HG03469 (cell line): Measurements from ENCODE around the gene VEZT.
A peak's percentile ranks its signal among the peaks of the same experiment; 100 is the strongest.

Source experiments
- ATAC-seq: cut with Tn5 transposase; IDR thresholded peaks from one replicate; pipeline ENCODE4 v1.9.1; 2021; ENCODE audit warnings: mild to moderate bottlenecking, moderate library complexity, moderate number of reproducible peaks; ENCODE audit not compliant: unreplicated experiment

The VEZT gene

DNA sequence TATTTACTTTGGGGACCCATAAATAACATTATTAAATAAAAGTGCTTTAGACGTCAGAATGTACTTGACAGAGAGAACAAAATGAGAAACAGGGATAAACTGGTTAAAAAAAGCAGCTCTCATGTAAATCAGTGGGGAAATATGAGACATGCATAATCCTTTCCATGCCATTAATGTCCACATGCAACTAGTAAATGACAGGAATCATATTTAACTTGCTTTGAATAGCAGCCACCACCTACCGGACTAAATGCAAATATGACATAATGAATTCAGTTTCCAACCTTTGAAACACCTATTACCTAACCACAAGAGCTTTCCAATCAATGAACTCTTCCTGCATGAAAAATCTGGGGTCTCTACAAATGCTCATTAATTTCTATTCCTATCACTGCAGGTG is 20.0 kb upstream of the VEZT start:
- no peak for ATAC-seq

DNA sequence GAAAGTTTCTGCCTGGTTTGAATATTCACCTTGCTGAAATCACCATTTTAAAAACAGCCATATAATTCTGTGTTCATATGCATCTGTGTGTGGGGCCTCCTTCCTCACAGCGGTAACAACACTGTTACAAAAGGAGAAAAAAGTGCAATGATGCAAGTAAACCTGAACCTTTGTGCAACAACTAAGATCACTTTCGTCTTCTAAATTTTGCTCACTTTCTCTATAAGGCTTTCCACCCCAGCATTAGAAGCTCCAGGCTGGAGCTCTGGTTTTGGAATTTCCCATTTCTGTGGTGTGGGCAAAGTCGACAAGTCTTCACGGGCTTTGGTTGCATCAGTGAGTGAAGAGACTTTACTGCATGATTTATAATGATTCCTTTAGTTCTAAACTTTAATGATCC is 18.7 kb upstream of the VEZT start:
- ATAC-seq, result peak; percentile 35

DNA sequence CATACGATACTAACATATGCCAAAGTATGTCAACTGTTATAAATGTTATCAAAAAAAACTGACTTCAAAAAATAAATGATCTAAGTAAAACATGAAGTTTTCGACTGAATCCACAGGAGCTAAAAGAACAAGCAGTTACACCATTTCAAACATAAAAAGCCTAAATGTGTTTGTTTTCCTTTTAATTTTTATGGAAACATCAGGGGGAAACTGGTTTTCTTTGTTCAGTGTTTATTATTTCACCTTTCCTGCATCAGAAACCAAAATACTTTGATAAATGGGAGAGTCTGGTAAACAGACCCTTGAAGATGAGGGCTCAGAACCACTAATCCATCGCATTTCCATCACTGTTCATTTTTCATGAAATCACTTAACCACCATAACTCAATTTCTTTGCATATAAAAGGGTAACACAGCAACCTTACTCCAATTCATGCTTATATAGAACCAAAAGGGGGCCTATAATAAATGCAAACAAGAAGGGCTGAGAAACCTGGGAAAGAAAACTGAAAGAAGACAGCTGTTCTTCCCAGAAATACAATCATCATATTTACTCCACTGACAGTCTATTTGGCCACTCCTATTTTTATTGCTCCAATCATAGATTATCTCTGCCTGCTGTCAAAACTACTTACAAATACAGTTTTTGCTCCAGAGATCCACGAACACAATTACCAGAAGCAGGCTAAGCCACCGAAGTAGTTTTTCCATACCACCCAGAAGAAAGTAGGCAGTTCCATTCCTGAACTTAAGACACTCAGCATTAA is 17.3 kb upstream of the VEZT start:
- ATAC-seq, result no peak

DNA sequence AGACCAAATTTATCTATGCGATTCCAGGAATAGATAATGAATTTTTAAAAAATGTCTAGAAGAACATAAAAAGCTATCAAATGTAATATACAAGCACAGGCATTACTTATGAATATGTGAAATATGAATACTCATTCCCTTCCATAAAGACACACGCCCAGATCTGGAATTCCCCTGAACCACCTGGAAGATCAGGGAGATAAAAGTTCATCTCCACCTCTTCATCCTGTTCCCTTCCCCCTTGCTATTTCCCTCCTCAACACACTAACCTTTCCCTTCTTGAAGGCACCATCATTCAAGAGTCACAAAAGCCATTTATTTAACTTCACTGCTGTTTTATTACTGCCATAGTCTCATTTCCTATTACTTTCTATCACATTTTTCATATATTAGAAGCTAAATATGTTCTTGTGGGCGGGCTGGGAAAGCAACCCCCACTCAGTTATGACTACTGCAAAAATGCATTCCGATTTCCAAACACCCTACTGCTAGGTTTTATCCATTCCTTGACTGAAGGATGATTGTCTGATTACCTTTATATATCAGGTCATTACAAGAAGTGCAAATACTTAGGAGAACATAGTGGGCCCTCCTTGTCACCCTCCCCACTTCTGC is 16.4 kb upstream of the VEZT start:
- no peak for ATAC-seq

- no peak for ATAC-seq
These were observed 14.7 kb upstream of the VEZT start for GRCh38 chr12:95202691-95203486.

DNA sequence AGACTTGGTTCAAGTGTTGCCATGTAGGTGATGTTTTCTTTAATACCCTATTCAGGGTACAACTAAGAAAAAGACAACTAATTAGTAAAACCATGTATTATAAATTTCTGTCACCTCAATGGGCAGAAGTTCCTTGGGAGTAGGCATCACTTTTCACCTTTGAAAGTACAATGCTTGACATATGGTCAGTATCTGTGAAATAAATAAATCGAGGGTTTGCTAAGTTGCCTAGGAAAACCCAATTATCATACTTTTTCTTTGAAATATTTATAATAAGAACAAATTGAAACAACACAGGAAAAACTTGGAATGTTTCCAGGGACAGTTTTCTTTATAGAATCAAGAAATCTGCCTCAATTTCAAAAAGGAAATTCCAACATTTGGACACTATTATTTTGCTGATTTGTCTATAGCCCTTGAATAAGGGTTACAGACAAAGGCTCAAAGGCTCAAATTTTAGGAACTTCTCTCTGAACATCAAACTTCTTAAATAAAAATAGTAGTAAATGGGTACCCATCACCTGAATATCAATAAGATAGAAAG is 14.0 kb upstream of the VEZT start:
- no peak for ATAC-seq

DNA sequence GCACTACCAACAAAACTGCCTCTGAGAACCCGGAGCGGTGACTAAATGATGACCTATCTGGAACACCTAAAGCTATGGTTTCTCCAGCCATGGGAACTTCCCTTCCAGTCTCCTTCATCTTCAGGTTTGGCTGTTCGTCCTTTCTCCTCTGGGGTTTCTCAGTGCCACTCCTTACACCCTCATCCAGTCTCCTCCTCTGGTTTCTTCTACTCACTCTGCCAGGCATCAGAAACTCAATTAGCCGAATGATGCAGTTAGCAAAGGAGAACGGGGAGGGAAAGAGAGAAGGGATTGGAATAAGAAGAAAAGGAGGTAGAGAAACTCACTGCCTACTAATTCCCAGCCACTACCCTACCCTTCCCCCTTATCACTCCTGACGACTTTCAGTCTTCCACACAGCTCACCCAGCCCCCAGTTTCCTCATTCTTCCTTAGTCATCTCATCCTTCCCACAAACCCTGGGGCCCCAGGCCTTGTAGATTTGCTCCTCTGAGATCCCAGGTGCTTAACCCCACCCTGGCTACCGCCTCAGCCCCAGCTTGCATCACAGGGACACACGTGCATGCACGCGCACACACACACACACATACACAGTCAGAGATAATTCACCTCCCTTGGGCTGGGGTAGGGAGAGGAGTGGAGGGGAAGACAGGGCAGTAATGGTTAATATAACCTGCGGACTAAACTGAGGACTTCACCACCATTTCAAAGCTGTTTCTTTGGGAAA is 13.3 kb upstream of the VEZT start:
- no peak for ATAC-seq

GRCh38 chr12:95205016-95205624 is 12.5 kb upstream of the VEZT start:
- no peak for ATAC-seq

DNA sequence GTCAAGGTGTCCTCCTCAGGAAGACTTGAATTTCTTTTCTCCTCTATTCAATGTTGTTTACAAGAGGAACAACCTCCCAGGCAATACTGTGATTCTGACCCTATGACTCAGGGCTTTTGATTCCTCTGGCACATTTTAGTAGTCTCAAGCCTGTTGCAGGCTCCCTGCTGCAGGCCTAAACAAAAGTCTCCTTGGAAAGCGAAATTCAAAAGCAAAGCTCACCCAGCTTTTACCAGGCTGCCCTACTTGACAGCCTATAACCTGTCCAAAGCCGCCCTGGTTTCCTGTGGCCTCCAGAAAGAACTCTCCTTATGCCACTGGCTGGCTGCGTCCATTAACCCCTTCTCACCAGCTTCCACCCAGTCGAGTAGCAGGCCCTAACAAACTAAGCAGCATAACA is 11.9 kb upstream of the VEZT start:
- ATAC-seq, result no peak

GRCh38 chr12:95206916-95207315 is 10.7 kb upstream of the VEZT start:
- no peak for ATAC-seq

DNA sequence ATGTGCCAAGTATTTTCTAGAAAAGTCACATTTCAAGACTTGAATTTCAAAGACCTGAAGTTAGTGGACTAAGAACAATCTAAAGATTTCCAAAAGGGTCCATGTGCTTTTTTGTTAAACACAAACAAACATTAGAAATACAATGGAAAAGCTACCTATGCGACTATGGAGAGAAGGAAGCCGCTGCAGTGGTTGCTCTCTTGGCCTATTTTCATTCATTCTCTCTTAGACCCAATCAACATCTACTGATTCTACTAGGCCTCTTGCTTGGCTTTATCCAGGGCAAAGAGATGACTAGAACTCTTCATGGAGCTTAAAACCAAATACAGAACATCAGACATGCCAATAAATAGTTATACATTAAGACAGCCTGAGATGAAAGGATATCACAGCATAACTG is 10.2 kb upstream of the VEZT start:
- ATAC-seq, result no peak

- ATAC-seq, result no peak
These were observed 8.9 kb upstream of the VEZT start for GRCh38 chr12:95208678-95209077.

DNA sequence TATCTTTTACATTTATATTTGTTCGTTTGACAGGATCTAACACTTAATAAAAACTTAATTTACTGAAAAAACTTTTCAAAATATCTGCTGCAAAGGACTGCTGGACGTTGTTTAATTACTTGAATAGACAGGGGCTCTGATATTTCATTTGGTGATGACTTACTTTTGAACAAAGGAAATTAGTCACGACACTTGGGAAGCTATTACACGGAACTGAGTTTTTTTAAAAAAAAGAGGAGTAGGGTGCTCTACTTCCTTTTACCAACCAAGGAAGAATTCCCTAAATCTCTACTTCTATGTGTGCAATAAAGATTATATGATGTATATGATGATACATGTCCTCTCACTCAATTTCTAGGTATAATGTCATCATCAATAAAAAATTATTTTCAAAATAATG is 5.0 kb upstream of the VEZT start:
- ATAC-seq, result no peak

DNA sequence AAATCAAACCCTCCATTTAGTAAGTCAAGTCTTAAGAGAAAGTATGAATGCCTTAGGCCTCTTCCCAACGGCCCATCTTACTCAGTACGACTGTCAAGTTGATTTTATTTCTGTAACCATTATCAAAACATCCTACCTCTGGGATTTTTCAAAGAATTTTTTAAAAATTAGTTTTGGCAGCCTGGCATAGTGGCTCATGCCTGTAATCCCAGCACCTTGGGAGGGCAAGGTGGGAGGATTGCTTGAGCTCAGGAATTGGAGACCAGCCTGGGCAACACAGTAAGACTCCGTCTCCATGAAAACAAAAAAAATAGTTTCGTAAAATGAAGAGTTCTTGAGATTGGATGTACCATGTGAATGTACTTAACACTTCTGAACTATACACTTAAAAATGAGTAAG is 4.5 kb upstream of the VEZT start:
- no peak for ATAC-seq

GRCh38 chr12:95213928-95214327 is 3.7 kb upstream of the VEZT start:
- ATAC-seq, result no peak

GRCh38 chr12:95214466-95214865 is 3.1 kb upstream of the VEZT start:
- ATAC-seq, result no peak

- ATAC-seq, result no peak
These were observed 1.7 kb upstream of the VEZT start for GRCh38 chr12:95215949-95216348.

DNA sequence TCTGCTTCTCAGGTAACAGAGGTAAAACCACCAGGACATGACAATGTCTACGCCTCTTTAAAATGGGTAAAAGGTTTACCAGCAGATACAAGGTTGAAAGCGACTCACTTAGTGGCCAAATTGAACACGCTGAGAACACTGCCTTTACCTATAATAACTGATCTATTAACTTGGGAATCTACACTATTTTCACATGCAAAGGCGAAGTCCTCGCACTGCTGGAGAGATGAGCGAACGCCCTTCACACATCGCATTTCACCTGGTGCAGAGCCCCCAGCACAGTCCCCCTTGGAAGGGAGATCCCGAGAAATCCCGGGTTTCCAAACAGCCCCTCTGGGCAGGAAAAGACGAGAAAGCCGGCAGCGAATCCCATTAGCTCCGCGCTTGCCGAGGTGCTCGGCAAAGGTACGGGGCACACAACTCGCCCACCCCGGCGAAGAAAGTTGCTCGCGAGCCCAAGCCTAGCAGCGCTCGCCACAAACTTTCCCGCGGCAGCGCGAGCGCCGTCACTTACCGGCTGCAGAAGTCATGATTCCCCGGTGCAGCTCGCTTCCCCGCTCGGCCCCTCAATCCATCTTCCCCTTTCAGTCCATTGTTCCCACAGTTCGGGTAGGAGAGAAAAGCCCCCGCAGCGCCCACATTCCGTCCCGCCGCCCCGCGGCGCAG is 763 bp upstream of the VEZT start:
- peak; percentile 4 for ATAC-seq

- ATAC-seq, result no peak
These were observed 835 bp downstream of the VEZT start for GRCh38 chr12:95218150-95219133.
